Esophagus muscularis mucosa (tissue), 4 donors: ENCODE results near the gene DEAF1. TPM values are rescaled to one million over a fixed set of nuclear protein-coding genes. Genes with fewer than 3 reads are reported as not detected.
A peak's percentile ranks its signal among the peaks of the same experiment; 100 is the strongest.

Experiments
- DNase-seq: peaks from one replicate; pipeline ENCODE4 v3.0.0-alpha.2; 2017; ENCODE audit errors: extremely low spot score
- H3K27ac ChIP-seq, 4 donors: fragments of 200-600 bp; sonication (generic); replicated peaks in 1 of 4; 1 replicate in 3 of 4; 2 replicates in 1 of 4; pipeline ENCODE4 v1.5.1; 2016 to 2019; ENCODE audit warnings: mild to moderate bottlenecking in 1 of 4
- H3K27me3 ChIP-seq, 4 donors: fragments of 200-600 bp; sonication (generic); one replicate each; pipeline versions ENCODE4 v1.5.1 to v1.6.0; 2016 to 2019
- H3K36me3 ChIP-seq, 4 donors: fragments of 200-600 bp; sonication (generic); one replicate each; pipeline ENCODE4 v1.5.1; 2016 to 2019
- H3K4me1 ChIP-seq, 4 donors: fragments of 200-600 bp; sonication (generic); one replicate each; pipeline ENCODE4 v1.5.1; 2016 to 2019
- H3K4me3 ChIP-seq, 4 donors: fragments of 200-600 bp; sonication (generic); 1 replicate in 2 of 4; 2 replicates in 2 of 4; pipeline ENCODE4 v1.5.1; 2016 to 2019; ENCODE audit warnings: mild to moderate bottlenecking in 4 of 4, moderate library complexity in 1 of 4
- H3K9me3 ChIP-seq, 4 donors: fragments of 200-600 bp; sonication (generic); 1 replicate in 3 of 4; 2 replicates in 1 of 4; pipeline ENCODE4 v1.5.1; 2016 to 2019
- CTCF ChIP-seq, 3 experiments: fragments of 200-600 bp in 2 of 3; fragments of 450-650 bp in 1 of 3; sonication (generic) in 2 of 3; IDR thresholded peaks; one replicate each; pipeline ENCODE4 v1.5.1; 2017 to 2019; ENCODE audit warnings: antibody characterized with exemption in 3 of 3, mild to moderate bottlenecking in 2 of 3, moderate library complexity in 1 of 3
- EP300 ChIP-seq: sonication (generic); formaldehyde crosslinking; IDR thresholded peaks from one replicate; pipeline ENCODE4 v1.6.1; 2017; ENCODE audit warnings: antibody characterized with exemption
- POLR2A ChIP-seq: fragments of 450-650 bp; IDR thresholded peaks from one replicate; pipeline ENCODE4 v1.6.1; 2017; ENCODE audit warnings: antibody characterized with exemption, moderate library complexity, mild to moderate bottlenecking, low read depth
- POLR2AphosphoS5 ChIP-seq, 2 donors: sonication (generic); formaldehyde crosslinking; IDR thresholded peaks; one replicate each; pipeline ENCODE4 v1.6.1; 2017; ENCODE audit warnings: antibody characterized with exemption in 2 of 2
- WGBS: methylation state at CpG from one replicate; pipeline ENCODE4 v1.1.5; 2018; 5-methylcytosine and 5-hydroxymethylcytosine counted together
- intact Hi-C: fragments of 100-400 bp; cut with DNase I; formaldehyde crosslinking; loops from one replicate; pipeline ENCODE4 v1.15.1; 2023
- total RNA-seq, 4 donors: library from RNA; depleted of rRNA; stranded (reverse); fragments of >200 nt; gene quantifications; one replicate each; pipeline versions ENCODE4 v1.1.0 to v1.2.1, GENCODE V29; 2016

The DEAF1 gene
- total RNA-seq, 4 donors from 2014 or later, result 24.9 to 57.1 (median 39.4) TPM

GRCh38 chr11:695288-695537 lies 191 bp upstream of the DEAF1 start:
- WGBS, result no CpG with 5 or more reads among the region's 25 CpGs

GRCh38 chr11:693887-694562 lies 997 bp downstream of the DEAF1 start:
- Histone ChIP-seq H3K27ac (peak overlapping the region; percentile 94 to 100 (median 98)), H3K9me3 (no peaks in the 10 kb centered on the region), H3K4me1 (peaks cover 34 to 50% (median 48%) of the 10 kb centered on the region in 4 donors), H3K27me3 (no peaks in the 10 kb centered on the region), H3K36me3 (peaks cover 0 to 18% (median 13%) of the 10 kb centered on the region in 4 donors), H3K4me3 (peak overlapping the region; percentile 85 to 95 (median 88))
- intact Hi-C loops, result no loop called here
- 67% methylated on average over 15 of the region's 15 CpGs for WGBS
- no peak for TF ChIP-seq POLR2AphosphoS5 (IDR thresholded peaks at IDR 0.05)
- no peak for TF ChIP-seq CTCF (IDR thresholded peaks at IDR 0.05)
- no peak for TF ChIP-seq POLR2A
- no peak for TF ChIP-seq EP300
- no peak for DNase-seq

More at GRCh38 chr11:695288-695537, 191 bp upstream of the DEAF1 start:
- Histone ChIP-seq H3K4me1 (peaks cover 34 to 58% (median 53%) of the 10 kb centered on the region in 4 donors), H3K27ac (peak overlapping the region; percentile 94 to 100 (median 98)), H3K36me3 (peaks cover 0 to 21% (median 8%) of the 10 kb centered on the region in 4 donors), H3K9me3 (no peaks in the 10 kb centered on the region), H3K4me3 (peak overlapping the region; percentile 85 to 95 (median 88)), H3K27me3 (no peaks in the 10 kb centered on the region)
- intact Hi-C loops, result no loop called here
- DNase-seq, result no peak
- no peak for TF ChIP-seq POLR2AphosphoS5 (IDR thresholded peaks at IDR 0.05)
- TF ChIP-seq CTCF (IDR thresholded peaks at IDR 0.05), result no peak
- no peak for TF ChIP-seq POLR2A
- TF ChIP-seq EP300, result no peak

- no peaks in the 10 kb centered on the region for H3K9me3 ChIP-seq
- DNase-seq, result no peak
- TF ChIP-seq CTCF (IDR thresholded peaks at IDR 0.05) (no peak), POLR2A (no peak), POLR2AphosphoS5 (IDR thresholded peaks at IDR 0.05) (no peak), EP300 (no peak)
- no peaks in the 10 kb centered on the region for H3K27me3 ChIP-seq
- peak overlapping the region; percentile 94 to 100 (median 98) for H3K27ac ChIP-seq
- WGBS, result 43% methylated on average over 10 of the region's 13 CpGs
- peak overlapping the region; percentile 85 to 95 (median 88) for H3K4me3 ChIP-seq
- peaks cover 34 to 44% (median 42%) of the 10 kb centered on the region in 4 donors for H3K4me1 ChIP-seq
- intact Hi-C loops, result no loop called here
- peaks cover 4 to 22% (median 16%) of the 10 kb centered on the region in 4 donors for H3K36me3 ChIP-seq
These were observed 1.6 kb downstream of the DEAF1 start for GRCh38 chr11:693415-693831.

GRCh38 chr11:692824-693414 lies 2.1 kb downstream of the DEAF1 start:
- 83% methylated on average over 23 of the region's 23 CpGs for WGBS
- Histone ChIP-seq H3K36me3 (peaks cover 9 to 27% (median 21%) of the 10 kb centered on the region in 4 donors), H3K27me3 (no peaks in the 10 kb centered on the region), H3K4me1 (peaks cover 29 to 39% (median 37%) of the 10 kb centered on the region in 4 donors), H3K27ac (peak overlapping the region in 3 of 4 donors; percentile 96 to 100 (median 99)), H3K9me3 (no peaks in the 10 kb centered on the region), H3K4me3 (peak overlapping the region in 3 of 4 donors; percentile 85 to 95 (median 87))
- no peak for DNase-seq
- TF ChIP-seq POLR2A (no peak), CTCF (IDR thresholded peaks at IDR 0.05) (no peak), POLR2AphosphoS5 (IDR thresholded peaks at IDR 0.05) (no peak), EP300 (no peak)
- intact Hi-C loops, result no loop called here
